ENCODE measurements around the gene PPP4R2. TPM values are rescaled to one million over a fixed set of nuclear protein-coding genes. Genes with fewer than 3 reads are reported as not detected.

Gene PPP4R2
- total and polyA plus RNA-seq, 9 of the 15 experiments (the other 6 are each of a cell fraction or from before 2014, with no cell fraction given) = 11.0 to 49.6 (median 31.6) TPM

GRCh38 chr3:72996473-72997333, at the start of gene PPP4R2 (continued):
- no peak for TF ChIP-seq ZNF324 (CRISPR knock-in tag; IDR thresholded peaks at IDR 0.05)
- TF ChIP-seq PML (IDR thresholded peaks at IDR 0.05; ENCODE audit: low read length) = no peak
- TF ChIP-seq ETV5 (CRISPR knock-in tag; IDR thresholded peaks at IDR 0.05; ENCODE audit: low read depth) = no peak
- TF ChIP-seq TCF15 (CRISPR knock-in tag; IDR thresholded peaks at IDR 0.05) = no peak
- no peak for TF ChIP-seq FOXJ3 (CRISPR knock-in tag; IDR thresholded peaks at IDR 0.05)
- TF ChIP-seq ZNF121 (CRISPR knock-in tag; conservative IDR thresholded peaks at IDR 0.05) = no peak
- no peak for TF ChIP-seq MTA1 (IDR thresholded peaks at IDR 0.05; ENCODE audit: borderline replicate concordance)
- TF ChIP-seq PATZ1 (CRISPR knock-in tag; IDR thresholded peaks at IDR 0.05; ENCODE audit: borderline replicate concordance) = no peak
- TF ChIP-seq SMC3 (conservative IDR thresholded peaks at IDR 0.05; ENCODE audit: insufficient read depth, low read depth, low read length) = no peak
- TF ChIP-seq ZNF592 (IDR thresholded peaks at IDR 0.05) = peak; percentile 69
- no peak for TF ChIP-seq HDAC8 (tag; IDR thresholded peaks at IDR 0.05)
- TF ChIP-seq SMAD1 (IDR thresholded peaks at IDR 0.05; ENCODE audit: low read depth, low read length, partially characterized antibody) = peak; percentile 26
- no peak for TF ChIP-seq RFX1 (IDR thresholded peaks at IDR 0.05)
- no peak; the same call in 1 of the 2 replicates for TF ChIP-seq KLF1 (tag; IDR thresholded peaks at IDR 0.05)
- no peak for TF ChIP-seq ZNF174 (CRISPR knock-in tag; IDR thresholded peaks at IDR 0.05)
- TF ChIP-seq NELFE (IDR thresholded peaks at IDR 0.05; ENCODE audit: insufficient read depth, insufficient read length) = no peak
- no peak for TF ChIP-seq SRF (CRISPR knock-in tag; IDR thresholded peaks at IDR 0.05)
- no peak for TF ChIP-seq ATF6 (CRISPR knock-in tag; IDR thresholded peaks at IDR 0.05)
- no peak for TF ChIP-seq FUS (optimal IDR thresholded peaks at IDR 0.05; ENCODE audit: low read depth, low read length)
- TF ChIP-seq ZNF584 (CRISPR knock-in tag; IDR thresholded peaks at IDR 0.05; ENCODE audit: low read depth) = no peak
